Measurements from ENCODE around the gene CELSR2.
A peak's percentile ranks its signal among the peaks of the same experiment; 100 is the strongest.

Gene CELSR2

GRCh38 chr1:109261578-109261977, 12.2 kb downstream of the CELSR2 start:
- H3K4me2 ChIP-seq: no peak overlapping the region
- H3K27me3 ChIP-seq (ENCODE audit: insufficient read depth, low read depth): no peaks in the 10 kb centered on the region
- no peak overlapping the region for H3K9ac ChIP-seq
- H4K20me1 ChIP-seq (ENCODE audit: insufficient read depth): no peaks in the 10 kb centered on the region
- no peaks in the 10 kb centered on the region for H3K4me1 ChIP-seq (ENCODE audit: low read depth, poor library complexity, severe bottlenecking)
- TF ChIP-seq, protein P1, sequence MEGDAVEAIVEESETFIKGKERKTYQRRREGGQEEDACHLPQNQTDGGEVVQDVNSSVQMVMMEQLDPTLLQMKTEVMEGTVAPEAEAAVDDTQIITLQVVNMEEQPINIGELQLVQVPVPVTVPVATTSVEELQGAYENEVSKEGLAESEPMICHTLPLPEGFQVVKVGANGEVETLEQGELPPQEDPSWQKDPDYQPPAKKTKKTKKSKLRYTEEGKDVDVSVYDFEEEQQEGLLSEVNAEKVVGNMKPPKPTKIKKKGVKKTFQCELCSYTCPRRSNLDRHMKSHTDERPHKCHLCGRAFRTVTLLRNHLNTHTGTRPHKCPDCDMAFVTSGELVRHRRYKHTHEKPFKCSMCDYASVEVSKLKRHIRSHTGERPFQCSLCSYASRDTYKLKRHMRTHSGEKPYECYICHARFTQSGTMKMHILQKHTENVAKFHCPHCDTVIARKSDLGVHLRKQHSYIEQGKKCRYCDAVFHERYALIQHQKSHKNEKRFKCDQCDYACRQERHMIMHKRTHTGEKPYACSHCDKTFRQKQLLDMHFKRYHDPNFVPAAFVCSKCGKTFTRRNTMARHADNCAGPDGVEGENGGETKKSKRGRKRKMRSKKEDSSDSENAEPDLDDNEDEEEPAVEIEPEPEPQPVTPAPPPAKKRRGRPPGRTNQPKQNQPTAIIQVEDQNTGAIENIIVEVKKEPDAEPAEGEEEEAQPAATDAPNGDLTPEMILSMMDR (conservative IDR thresholded peaks at IDR 0.05; ENCODE audit: low read depth, low read length): no peak
- no peaks in the 10 kb centered on the region for H3K36me3 ChIP-seq (ENCODE audit: insufficient read depth)
- H3K79me2 ChIP-seq (ENCODE audit: insufficient read depth, low read depth): no peaks in the 10 kb centered on the region
- H3K27ac ChIP-seq: no peak overlapping the region
- H2AFZ ChIP-seq (ENCODE audit: low read depth): no peak overlapping the region
- H3K4me3 ChIP-seq (IDR thresholded peaks at IDR 0.05; ENCODE audit: insufficient read depth, low read depth, low read length): no peak overlapping the region

DNA sequence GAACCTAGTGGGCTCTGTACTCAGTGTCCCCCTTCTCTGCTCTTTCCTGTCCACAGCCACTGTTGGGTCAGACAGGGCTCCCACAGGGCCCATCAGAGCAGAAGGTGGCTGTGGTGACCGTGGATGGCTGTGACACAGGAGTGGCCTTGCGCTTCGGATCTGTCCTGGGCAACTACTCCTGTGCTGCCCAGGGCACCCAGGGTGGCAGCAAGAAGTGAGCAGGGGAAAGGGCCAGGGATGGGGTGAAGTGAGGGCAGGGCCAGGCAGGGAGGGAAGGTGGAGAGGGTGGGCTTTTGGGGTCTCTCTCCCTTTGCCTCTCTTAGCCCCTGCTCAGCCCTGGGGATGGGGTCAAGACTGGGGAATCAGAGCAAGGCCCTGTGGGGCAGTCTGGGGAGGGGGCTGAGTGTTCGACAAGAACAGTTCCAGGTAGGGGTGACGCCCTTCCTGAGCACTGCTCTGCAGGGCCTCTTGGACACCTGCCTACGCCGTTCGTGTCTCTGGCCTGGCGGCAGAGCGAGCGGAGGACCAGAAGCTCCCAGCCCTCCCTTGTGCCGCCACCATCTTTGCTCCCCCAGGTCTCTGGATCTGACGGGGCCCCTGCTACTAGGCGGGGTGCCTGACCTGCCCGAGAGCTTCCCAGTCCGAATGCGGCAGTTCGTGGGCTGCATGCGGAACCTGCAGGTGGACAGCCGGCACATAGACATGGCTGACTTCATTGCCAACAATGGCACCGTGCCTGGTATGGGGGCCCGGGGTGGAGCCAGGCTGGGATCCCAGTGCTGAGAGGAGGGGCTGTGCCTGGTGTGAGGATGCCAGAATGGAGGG, 13.1 kb downstream of the CELSR2 start:
- Histone ChIP-seq H3K36me3 (ENCODE audit: insufficient read depth) (no peaks in the 10 kb centered on the region), H4K20me1 (ENCODE audit: insufficient read depth) (no peaks in the 10 kb centered on the region), H3K4me1 (ENCODE audit: low read depth, poor library complexity, severe bottlenecking) (no peaks in the 10 kb centered on the region), H3K9ac (no peak overlapping the region), H3K27me3 (ENCODE audit: insufficient read depth, low read depth) (no peaks in the 10 kb centered on the region), H3K27ac (no peak overlapping the region), H3K4me3 (IDR thresholded peaks at IDR 0.05; ENCODE audit: insufficient read depth, low read depth, low read length) (no peak overlapping the region), H3K4me2 (no peak overlapping the region), H3K79me2 (ENCODE audit: insufficient read depth, low read depth) (no peaks in the 10 kb centered on the region), H2AFZ (ENCODE audit: low read depth) (no peak overlapping the region)
- TF ChIP-seq, protein P1 (conservative IDR thresholded peaks at IDR 0.05; ENCODE audit: low read depth, low read length): no peak

DNA sequence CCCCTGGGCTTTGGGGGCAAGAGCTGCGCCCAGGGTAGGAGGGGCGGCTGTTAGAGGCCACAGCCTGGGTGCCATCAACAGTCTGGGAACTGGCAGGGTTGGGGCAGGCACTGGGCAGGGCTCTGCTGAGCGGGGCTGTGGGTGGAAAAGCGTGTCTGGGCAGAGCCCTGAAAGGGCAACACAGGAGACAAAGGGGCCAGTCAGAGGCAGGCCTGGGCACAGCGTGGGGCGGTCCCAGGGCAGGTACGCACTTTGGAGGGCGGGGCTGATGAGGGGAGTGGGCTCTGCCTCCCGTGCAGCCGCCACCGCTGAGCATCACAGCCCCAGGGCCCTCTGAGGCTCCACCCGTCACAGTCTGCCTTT, 13.9 kb downstream of the CELSR2 start:
- Histone ChIP-seq H3K27ac (no peak overlapping the region), H2AFZ (ENCODE audit: low read depth) (no peak overlapping the region)
- TF ChIP-seq, protein P1 (conservative IDR thresholded peaks at IDR 0.05; ENCODE audit: low read depth, low read length): no peak

DNA sequence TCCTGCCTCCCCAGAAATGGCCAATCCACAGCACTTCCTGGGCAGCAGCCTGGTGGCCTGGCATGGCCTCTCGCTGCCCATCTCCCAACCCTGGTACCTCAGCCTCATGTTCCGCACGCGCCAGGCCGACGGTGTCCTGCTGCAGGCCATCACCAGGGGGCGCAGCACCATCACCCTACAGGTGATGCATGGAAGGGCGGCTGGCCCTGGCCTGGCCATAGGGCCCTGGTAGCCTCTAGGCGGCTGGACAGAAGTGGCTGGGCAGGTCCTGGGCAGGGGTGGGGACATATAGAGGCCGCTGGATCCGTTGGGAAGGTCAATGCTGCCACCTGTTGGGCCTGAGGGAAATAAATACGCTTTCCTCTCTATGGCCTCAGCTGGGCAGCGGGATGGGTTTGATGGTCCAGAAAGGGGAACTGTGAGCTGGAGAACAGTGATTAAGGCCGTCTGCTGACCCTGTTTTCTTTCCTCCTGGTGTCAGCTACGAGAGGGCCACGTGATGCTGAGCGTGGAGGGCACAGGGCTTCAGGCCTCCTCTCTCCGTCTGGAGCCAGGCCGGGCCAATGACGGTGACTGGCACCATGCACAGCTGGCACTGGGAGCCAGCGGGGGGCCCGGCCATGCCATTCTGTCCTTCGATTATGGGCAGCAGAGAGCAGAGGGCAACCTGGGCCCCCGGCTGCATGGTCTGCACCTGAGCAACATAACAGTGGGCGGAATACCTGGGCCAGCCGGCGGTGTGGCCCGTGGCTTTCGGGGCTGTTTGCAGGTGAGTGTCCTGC, 14.4 kb downstream of the CELSR2 start:
- Histone ChIP-seq H4K20me1 (ENCODE audit: insufficient read depth) (no peaks in the 10 kb centered on the region), H3K36me3 (ENCODE audit: insufficient read depth) (no peaks in the 10 kb centered on the region), H3K27me3 (ENCODE audit: insufficient read depth, low read depth) (no peaks in the 10 kb centered on the region), H3K4me1 (ENCODE audit: low read depth, poor library complexity, severe bottlenecking) (no peaks in the 10 kb centered on the region), H3K4me2 (no peak overlapping the region), H3K4me3 (IDR thresholded peaks at IDR 0.05; ENCODE audit: insufficient read depth, low read depth, low read length) (no peak overlapping the region), H2AFZ (ENCODE audit: low read depth) (no peak overlapping the region), H3K9ac (no peak overlapping the region), H3K27ac (no peak overlapping the region), H3K79me2 (ENCODE audit: insufficient read depth, low read depth) (no peaks in the 10 kb centered on the region)
- TF ChIP-seq, protein P1 (conservative IDR thresholded peaks at IDR 0.05; ENCODE audit: low read depth, low read length): peak; percentile 97

More for the DNA sequence above, 13.9 kb downstream of the CELSR2 start:
- no peak overlapping the region for H3K9ac ChIP-seq
- H3K4me2 ChIP-seq: no peak overlapping the region
- no peak overlapping the region for H3K4me3 ChIP-seq (IDR thresholded peaks at IDR 0.05; ENCODE audit: insufficient read depth, low read depth, low read length)
- no peaks in the 10 kb centered on the region for H3K27me3 ChIP-seq (ENCODE audit: insufficient read depth, low read depth)
- no peaks in the 10 kb centered on the region for H3K79me2 ChIP-seq (ENCODE audit: insufficient read depth, low read depth)
- no peaks in the 10 kb centered on the region for H4K20me1 ChIP-seq (ENCODE audit: insufficient read depth)
- H3K4me1 ChIP-seq (ENCODE audit: low read depth, poor library complexity, severe bottlenecking): no peaks in the 10 kb centered on the region
- no peaks in the 10 kb centered on the region for H3K36me3 ChIP-seq (ENCODE audit: insufficient read depth)
